Measurements from ENCODE around the gene SLIT1.

- no peak for TF ChIP-seq POLR2A (IDR thresholded peaks at IDR 0.05)
- TF ChIP-seq CTCF (IDR thresholded peaks at IDR 0.05) = no peak
Observed at GRCh38 chr10:97013983-97014382, 171.8 kb downstream of the SLIT1 start.

Data from adrenal gland (tissue), 5 donors.